Cerebellar cortex (tissue), 1 donor: ENCODE data around the gene SLC2A13.

ENCODE experiments used
- DNase-seq: peaks from one replicate; pipeline ENCODE4 v3.0.0-alpha.2; 2015; ENCODE audit warnings: low spot score

The SLC2A13 gene

DNA sequence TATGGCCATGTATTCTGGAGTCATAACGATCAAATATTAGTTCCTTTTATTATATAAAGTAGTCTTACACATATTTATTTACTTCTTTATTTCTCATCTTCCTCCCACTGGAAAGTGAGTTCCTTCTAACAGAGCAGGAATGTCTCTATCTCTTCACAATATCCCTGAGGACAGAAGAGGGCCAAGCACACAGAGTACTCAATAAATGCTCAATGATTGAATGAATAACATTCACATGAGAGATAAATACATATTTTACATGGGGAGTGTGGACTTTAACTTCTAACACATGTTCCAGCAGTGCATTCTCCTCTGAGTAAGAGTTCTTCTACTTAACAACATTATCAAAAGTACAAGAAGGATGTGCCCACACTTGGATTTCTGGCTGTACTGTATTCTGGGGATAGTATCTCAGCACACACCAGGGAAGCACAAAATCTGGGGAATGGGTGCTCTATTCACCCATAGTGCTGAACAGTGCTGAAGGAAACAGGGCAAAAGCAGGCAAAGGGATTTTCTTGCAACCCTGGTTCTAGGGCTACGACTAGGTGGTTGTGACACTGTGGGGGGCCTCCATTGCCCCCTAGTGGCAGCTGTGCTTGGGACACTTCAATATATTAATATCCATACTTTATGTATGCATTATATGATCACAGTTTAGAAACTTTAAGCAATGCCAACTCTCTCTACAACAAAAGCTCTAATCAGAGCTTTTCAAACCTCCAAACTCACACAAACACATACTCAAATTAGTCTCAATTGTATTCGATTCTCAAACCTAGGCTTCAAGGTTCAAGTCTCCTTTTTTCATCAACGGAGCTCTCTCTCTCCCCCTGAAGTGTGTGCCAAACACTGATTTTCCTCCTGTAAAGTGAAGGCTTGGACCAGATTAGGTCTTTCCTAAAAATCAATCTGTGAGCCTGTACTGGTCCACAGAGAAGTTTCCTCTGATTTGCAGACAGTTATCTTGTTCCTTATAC lies 115.5 kb downstream of the SLC2A13 start:
- peak; percentile 18 for DNase-seq

- DNase-seq: peak; percentile 21
These were observed 116.4 kb downstream of the SLC2A13 start for GRCh38 chr12:39989501-39989900.

DNA sequence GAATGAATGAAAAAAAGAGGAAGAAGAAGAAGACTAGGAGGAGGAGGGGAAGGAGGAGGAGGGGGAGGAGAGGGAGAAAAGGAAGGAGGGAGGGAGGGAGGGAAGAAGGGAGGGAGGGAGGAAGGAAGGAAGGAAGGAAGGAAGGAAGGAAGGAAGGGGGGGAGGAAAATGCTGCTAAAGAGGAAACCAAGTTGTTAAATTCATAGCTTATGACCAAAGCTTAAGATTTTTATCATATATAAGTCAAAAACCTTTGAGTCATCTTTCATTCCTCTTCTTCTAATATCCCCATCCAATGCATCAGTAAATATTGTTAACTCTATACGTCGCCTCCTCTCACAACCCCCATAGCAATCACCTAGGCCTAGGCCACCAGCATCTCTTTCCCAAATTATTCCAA lies 117.3 kb downstream of the SLC2A13 start:
- DNase-seq: no peak

GRCh38 chr12:39986674-39987073 lies 119.2 kb downstream of the SLC2A13 start:
- no peak for DNase-seq

DNA sequence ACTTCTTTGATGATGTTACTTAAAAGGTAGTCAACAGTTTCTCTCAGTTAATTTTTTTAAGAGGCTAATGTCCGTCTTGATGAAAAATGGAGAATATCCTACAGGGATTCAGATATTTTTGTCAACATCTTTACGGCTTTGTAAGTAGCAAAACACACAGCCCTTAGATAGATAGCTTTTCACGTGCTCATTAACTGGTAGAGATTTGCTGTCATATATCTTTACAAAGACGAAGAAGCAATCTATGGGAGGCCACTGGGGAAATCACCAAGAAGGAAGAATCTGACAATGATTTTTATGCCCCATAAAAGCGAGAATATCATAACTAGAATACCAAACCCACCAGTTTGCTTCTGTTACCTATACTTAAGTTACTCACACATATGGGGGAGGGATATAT lies 121.2 kb downstream of the SLC2A13 start:
- DNase-seq: no peak

GRCh38 chr12:39975374-39975918 lies 130.4 kb downstream of the SLC2A13 start:
- no peak for DNase-seq

GRCh38 chr12:39972119-39972518 lies 133.8 kb downstream of the SLC2A13 start:
- DNase-seq: no peak

- no peak for DNase-seq
These were observed 134.5 kb downstream of the SLC2A13 start for GRCh38 chr12:39971348-39971747.

DNA sequence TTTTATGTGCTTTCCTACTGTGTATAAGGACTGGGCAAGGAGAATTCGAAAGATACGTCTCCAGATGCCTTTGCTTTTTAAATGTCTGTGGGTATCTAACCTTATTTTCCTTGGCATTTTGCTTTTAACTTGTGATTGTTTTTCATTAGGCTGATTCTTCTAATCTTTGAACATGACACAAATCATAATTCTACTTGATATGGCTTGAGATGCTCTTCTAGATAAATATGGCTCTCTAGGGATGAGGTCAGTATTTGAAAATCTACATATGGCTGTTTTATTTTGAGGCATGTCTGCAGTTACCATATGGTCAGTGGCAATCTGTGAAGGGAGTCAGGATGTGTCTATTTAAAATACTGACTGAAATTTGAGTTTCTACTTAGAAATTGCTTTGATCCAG lies 139.2 kb downstream of the SLC2A13 start:
- DNase-seq: peak; percentile 63

DNA sequence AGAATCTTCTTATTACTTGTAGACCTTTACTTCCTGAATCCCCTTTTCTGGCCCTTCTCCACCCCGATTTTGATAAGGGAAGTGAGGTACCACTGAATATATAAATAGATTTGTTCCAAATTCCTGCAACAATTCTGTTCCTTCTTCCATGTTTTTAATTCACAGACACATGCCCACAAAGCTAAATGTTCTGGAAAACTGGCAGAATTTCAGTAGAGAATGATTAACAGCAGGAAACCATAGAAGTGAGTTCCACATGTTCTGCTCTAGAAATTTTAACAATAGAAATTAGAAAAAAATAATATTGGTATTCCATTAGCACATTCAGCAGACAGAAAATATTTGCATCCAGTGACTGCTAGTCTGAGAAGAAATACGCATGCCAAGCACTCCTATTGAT lies 139.6 kb downstream of the SLC2A13 start:
- DNase-seq: peak; percentile 17

DNA sequence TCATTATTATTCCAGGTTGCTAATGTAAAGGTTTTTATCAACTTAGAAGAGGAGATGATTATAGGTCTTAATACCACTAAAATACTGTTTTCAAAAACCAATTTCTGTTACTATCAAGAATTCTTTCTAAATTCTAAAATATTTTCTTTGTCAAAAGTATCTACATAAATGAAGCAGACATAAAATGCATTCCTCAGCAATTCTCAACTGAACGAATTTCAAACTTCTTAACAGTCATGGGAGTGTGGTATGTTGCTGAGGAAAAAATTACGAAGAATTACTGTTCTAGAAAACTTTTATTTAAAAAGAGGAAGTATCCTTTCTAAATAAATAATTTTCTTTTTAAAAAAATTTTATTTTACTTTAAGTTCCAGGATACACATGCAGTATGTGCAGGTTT lies 146.4 kb downstream of the SLC2A13 start:
- DNase-seq: no peak

DNA sequence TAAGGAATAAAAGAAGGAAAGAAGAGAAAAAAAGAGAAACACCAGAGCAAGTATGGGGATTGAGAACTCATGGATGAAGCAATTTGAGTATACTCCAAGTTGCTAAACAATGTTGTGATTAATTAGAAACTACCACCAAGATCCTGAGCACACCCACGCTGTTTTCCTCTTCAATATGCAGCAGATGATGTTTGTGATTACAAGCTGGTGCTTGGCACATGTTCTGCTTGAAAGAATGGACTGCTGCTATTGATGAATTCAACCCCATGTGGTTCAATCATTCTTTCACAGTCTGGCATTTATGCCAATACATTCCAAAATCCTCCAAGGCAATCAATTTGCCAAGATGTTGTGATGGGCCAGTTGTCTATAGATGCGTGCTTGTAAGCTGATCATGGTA lies 146.8 kb downstream of the SLC2A13 start:
- DNase-seq: no peak

- DNase-seq: no peak
These were observed 147.5 kb downstream of the SLC2A13 start for GRCh38 chr12:39958377-39958776.

DNA sequence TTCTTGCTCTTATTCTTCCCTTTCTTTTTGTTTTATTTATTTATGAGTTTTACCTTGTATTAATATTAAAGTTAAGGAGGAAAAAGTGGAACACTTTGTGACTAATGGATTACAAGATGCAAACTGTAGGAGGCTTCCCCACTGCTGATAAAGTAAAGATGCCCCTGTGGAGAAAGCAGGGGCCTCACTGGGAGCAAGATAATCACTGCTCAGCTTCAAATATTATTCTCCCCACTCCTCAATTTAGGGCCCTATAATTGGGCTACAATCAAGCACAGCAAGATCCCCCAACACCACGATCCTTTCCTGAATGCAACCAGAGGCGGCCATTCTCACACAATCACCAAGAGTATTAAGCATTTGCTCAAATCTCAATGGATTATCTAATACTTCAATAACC lies 149.2 kb downstream of the SLC2A13 start:
- no peak for DNase-seq

- DNase-seq: no peak
These were observed 159.3 kb downstream of the SLC2A13 start for GRCh38 chr12:39946361-39947280.

- DNase-seq: no peak
These were observed 168.8 kb downstream of the SLC2A13 start for GRCh38 chr12:39937119-39937518.

GRCh38 chr12:39935839-39936238 lies 170.0 kb downstream of the SLC2A13 start:
- no peak for DNase-seq

GRCh38 chr12:39935275-39935674 lies 170.6 kb downstream of the SLC2A13 start:
- DNase-seq: no peak

GRCh38 chr12:39931857-39932256 lies 174.0 kb downstream of the SLC2A13 start:
- no peak for DNase-seq

- no peak for DNase-seq
These were observed 174.7 kb downstream of the SLC2A13 start for GRCh38 chr12:39931231-39931630.

DNA sequence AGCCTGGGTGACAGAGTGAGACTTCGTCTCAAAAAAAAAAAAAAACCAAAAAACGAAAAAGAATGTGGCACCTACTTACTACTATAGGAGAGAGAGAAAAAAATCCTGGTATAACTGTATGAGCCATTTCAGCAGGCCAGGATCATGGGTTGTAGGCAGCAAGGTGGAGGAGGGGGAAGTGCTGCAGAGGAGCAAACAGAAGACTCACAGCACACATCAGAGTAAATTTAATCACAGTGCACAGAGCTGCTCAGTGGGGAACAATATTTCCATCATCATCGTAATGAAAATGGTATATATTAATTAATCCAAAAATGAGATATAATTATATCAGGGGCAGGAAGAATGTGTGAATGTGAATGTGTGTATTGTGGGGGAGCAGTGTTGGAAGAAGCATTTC lies 175.8 kb downstream of the SLC2A13 start:
- no peak for DNase-seq

- DNase-seq: no peak
These were observed 177.5 kb downstream of the SLC2A13 start for GRCh38 chr12:39928181-39928899.
